Stimulated activated CD8-positive, alpha-beta memory T cell treated with anti-CD3 and anti-CD28 coated beads, Interleukin-12 subunit alpha, Interleukin-12 subunit beta, amount 100 ng/mL, for 4 hours (primary cell): ENCODE measurements around the gene IGSF21.

Experiments
- DNase-seq: peaks from one replicate; pipeline ENCODE4 v3.0.0-alpha.2; 2020; ENCODE audit warnings: low read depth

IGSF21 gene

DNA sequence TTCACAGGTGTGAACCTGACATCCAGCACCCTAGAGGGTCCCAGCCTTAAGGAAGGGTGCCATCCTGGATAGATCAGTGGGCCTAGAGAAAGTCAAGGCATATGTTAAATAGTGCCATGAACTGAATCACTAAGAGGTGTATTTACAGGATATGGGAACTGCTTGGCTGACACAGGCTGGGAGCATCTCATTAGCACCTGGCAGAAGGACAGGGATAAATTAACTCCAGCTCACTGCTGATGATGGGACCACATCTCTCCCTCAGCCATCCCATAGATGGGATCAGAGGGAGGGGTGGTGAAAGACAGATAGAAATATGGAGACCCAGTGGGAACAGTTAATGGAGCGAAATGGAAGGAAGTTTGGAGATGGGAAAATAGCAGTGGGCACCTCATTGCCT lies 122.0 kb downstream of the IGSF21 start:
- DNase-seq = no peak

GRCh38 chr1:18230321-18230720 lies 122.7 kb downstream of the IGSF21 start:
- no peak for DNase-seq

DNA sequence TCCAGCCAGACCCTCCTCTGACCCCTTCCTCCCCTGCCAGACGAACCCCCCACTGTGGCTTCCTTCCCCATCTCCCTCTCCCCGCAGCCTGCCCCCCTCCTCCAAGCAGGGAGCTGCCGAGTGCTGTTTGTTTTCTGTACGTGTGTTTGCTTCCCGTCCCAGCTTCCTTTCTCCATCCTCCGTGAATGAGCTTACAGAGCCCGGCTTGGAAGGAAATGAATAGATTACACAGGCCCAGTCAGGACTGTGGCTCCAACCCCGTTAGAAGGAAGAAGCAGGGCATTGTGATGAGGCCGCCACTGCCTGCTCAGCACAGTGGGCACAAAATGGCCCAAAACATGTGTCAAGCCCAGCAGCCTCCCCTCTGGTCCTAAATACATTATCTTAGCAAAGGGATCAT lies 123.2 kb downstream of the IGSF21 start:
- no peak for DNase-seq

GRCh38 chr1:18232052-18232451 lies 124.5 kb downstream of the IGSF21 start:
- DNase-seq = no peak

GRCh38 chr1:18233176-18233864 lies 125.7 kb downstream of the IGSF21 start:
- no peak for DNase-seq

- DNase-seq = no peak
These were observed 127.2 kb downstream of the IGSF21 start for GRCh38 chr1:18234790-18235242.

DNA sequence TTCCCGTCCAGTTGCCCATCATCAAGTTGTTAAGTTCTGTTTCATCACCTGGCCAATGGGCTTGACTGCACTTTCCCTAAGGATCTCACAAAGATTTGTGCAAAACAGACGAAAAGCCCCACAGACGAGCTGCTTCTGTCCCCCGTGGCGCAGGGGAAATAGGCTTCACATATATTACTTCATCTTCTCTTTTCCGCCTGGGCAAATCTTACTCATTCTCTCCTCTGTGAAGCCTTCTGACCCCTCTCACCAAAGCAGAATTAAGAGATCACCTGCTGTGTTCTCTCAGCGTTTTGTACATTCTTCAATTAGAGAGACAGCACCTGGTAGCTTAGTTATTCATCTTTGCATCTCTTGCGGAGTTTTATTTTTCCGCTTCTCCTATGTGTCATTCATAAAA lies 129.8 kb downstream of the IGSF21 start:
- DNase-seq = no peak

- no peak for DNase-seq
These were observed 130.6 kb downstream of the IGSF21 start for GRCh38 chr1:18238190-18238589.

DNA sequence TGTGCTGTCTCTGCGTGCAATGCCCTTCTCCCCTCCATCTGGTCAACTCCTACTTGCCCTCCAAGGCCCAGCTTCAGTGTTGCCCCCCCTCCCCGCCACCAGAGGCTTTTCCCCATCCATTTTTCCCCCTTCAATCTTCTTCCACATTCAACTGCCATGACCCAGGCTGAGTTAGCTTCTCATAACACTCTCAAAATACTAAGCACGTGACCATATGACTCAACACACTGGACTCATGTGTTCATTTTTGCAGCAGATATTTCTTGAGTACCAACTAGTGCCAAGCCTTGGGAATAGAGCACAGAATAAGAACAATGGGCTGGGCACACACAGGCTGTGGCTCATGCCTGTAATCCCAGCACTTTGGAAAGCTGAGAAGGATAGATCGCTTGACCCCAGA lies 132.1 kb downstream of the IGSF21 start:
- DNase-seq = no peak

GRCh38 chr1:18240906-18241305 lies 133.3 kb downstream of the IGSF21 start:
- DNase-seq = no peak

- DNase-seq = no peak
These were observed 134.3 kb downstream of the IGSF21 start for GRCh38 chr1:18241891-18242290.

DNA sequence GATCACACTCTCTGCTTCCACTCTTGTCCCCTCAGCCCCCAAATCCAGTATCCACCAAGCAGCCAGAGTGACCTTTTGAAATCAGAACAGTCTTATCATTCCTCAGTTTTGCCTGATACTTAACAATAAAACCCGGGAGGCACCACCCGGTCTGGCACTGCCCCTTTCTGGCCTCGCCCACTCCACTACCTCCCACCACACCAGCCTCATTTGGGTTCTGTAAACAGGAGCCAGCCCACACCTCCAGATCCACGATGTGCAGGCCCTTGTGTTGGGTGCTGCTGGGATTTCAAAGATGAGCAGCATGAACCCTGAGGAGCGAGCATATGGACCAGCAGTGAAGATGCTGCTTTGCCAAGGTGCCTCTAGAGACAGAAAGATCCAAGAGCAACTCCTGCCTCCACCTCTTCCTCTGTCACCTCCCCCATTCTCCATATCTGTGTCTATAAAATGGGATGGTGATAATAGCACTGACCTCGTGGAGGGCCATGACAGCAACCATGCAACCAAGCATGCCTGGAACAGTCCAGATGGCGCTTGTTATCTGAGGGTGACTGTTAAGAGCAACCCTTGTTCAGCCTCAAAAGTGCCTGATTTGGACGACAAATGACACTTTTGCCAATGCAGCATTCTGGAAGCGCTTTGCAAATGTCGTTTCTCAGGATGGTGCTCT lies 136.0 kb downstream of the IGSF21 start:
- DNase-seq = no peak

DNA sequence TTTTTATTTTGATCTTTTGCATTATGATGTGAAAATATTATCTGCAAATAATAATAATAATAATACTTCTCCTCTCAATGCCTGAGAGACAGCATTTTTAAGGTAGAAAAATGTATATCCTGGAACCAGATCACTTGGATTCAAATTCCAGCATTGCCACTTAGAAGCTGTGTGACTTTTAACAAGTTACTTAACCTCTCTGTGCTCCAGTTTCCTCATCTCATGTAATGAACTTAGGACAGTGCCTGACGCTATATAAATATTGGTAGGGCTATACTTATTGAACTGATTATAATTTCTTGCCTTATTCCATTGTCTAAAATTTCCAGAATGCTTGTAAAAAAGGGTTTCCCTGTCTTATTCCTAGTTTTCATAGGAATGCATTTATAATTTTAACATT lies 137.2 kb downstream of the IGSF21 start:
- DNase-seq = no peak

DNA sequence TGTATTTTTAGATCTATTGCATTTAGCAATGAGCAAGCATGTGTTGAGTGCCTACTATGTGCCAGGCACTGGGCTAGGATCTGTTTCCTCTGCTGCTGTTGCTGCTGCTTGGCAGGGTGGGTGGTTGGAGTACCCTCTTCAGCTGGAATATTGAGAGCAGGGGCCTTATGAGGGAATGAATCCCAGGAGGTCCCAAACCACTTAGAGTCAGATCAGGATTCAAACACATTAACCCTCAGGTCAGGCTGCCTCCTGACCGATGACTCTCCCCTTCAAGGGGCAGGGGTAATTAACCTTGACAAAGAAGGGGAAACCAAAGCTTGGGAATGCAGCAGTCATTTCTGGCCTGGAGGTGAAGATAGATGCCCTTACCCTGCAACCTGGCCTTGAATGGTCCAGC lies 138.0 kb downstream of the IGSF21 start:
- DNase-seq = no peak

- DNase-seq = no peak
These were observed 138.9 kb downstream of the IGSF21 start for GRCh38 chr1:18246543-18246942.

DNA sequence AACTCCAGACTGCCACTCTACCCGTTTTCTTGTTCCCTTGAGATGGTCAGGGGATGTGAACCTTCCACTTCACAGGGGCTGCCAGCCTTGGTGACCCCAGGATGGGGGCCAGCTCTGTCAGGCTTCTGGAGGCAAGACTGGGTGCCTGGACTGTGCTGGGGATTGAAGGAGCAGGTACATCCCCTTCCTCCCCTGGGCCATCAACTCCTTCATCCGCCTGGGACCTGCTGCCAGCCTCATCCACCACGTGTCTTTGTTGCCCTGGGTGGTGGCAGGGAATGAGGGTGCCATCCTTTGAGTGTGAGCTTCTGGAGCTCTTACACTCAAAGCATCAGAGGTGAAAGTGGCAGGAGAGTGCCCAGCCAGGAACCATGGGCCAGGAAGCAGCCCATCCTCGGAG lies 139.6 kb downstream of the IGSF21 start:
- no peak for DNase-seq

DNA sequence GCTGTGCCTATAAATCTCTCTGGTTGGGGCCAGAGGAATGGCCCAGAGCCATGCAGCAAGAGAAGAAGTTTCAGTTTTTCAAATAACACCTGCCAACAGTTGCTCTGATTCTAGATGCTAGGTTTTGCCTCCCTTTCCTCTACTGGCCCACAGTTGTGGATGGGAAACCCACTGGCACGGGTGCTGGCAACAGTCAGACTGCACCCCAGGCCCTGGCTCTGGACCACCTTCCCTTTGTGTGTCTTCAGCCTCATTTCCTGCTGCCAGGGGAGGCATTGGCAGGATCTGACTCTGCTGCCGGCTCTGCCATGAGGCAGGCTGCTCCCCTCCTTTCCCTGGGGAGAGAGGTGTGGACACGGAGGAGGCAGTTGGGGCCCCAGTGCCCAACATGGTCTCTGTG lies 142.0 kb downstream of the IGSF21 start:
- DNase-seq = no peak

DNA sequence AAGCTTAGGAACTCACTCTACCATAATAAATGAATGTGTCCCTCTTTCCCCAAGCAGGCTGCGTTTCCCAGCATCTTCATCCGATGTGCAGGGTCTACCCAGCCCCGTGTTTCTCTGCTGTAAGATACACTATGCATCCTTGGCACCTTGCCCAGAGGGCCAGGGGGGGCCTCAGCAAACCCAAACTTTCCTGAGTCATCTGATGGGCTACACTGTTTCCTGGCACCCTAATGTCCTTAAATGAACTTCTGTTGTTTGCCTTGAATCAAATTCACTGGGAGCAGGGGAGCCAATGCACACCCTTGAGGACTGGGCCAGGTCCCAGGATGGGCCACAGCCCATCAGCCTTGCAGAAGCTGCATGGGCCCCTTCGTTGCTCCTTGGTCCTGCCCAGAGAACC lies 145.5 kb downstream of the IGSF21 start:
- DNase-seq = no peak

DNA sequence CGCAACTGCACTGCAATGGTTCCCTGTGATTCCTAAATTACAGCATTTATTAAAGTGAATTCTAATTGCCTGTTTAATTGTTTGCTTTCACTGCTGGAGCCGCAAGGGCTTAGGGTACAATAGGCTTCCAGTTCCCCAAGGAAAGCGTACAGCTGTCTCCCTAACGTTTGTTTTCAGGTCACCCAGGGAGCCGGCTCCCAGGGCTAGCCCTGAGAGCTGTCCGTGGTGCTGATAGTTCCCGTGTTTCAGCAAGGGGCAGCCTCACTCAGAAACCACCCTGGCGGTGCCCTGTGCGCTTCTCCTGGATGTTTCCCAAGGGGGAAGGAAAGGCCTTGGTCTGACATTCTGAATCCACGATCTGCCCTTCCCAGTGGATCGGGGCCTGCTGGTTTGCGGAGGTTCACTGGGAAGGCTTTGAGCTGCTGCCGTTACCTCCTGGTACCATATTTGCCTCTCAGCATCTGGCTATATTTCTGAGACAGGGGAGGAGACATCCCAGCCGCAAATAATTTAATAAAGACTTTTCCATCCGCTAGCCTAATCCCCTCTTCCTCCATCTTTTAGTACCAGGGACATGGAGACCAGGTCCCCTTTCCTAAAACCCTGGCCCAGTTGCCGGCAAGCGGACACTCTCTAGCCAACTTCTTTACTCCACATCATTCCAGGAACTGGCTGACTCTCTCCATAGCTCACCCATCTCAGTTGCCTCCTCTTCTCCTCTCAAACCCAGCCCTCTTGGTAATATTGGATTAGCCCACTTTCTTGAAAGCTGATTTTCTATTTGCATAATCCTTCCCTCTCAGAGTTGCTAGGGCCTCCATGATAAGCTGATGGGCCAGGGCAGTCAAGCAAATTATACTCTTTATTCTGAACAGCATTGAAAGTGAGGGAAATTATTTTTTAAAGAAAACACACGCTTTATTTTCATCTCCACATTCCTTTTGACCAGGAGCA lies 149.0 kb downstream of the IGSF21 start:
- DNase-seq = no peak

- DNase-seq = no peak
These were observed 150.2 kb downstream of the IGSF21 start for GRCh38 chr1:18257778-18258177.

- no peak for DNase-seq
These were observed 154.3 kb downstream of the IGSF21 start for GRCh38 chr1:18261891-18262290.

- DNase-seq = no peak
These were observed 155.1 kb downstream of the IGSF21 start for GRCh38 chr1:18262726-18263125.
